Measurements from ENCODE around the gene FMNL3.

DNA sequence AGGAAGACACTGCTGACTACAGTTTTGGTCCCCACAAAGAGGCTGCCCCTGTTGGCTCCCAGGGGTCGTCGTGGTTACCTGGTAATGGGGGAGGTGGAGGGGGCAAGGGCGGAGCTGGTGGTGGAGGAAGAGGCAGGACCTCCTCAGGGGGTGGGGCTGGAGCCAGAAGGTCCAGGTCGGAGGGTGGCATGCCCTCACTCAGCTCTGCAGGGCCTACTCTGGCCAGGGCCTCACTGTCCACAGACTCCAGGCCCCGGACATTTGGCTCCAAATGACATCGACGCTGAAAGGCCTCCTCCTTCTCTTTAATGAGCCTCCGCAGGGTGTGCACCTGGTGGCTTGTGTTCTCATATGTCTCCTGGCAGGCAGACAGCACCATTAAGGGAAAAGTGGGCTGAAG, 55.4 kb downstream of the FMNL3 start:
- TF ChIP-seq POLR2A (IDR thresholded peaks at IDR 0.05; ENCODE audit: low read depth, low read length), result no peak
- no peak for TF ChIP-seq POLR2AphosphoS5 (IDR thresholded peaks at IDR 0.05; ENCODE audit: low read depth, low read length)
- TF ChIP-seq TAF1 (IDR thresholded peaks at IDR 0.05; ENCODE audit: borderline replicate concordance, low read depth, low read length), result no peak

Data from GM12892 (cell line).